HTERT RPE-1 (cell line): ENCODE measurements around the gene AFF4.
"Not testable (repeated sequence)": the region's sequence is repeated elsewhere in the genome, so short reads cannot be mapped to it uniquely, and the experiment has no call there.

Experiments used
- in situ Hi-C: fragments of 300-500 bp; cut with MboI; formaldehyde crosslinking; loops from 4 replicates; pipeline ENCODE4 v1.14.3; 2020; ENCODE audit warnings: low sequenced_read_pairs

Gene AFF4, protein sequence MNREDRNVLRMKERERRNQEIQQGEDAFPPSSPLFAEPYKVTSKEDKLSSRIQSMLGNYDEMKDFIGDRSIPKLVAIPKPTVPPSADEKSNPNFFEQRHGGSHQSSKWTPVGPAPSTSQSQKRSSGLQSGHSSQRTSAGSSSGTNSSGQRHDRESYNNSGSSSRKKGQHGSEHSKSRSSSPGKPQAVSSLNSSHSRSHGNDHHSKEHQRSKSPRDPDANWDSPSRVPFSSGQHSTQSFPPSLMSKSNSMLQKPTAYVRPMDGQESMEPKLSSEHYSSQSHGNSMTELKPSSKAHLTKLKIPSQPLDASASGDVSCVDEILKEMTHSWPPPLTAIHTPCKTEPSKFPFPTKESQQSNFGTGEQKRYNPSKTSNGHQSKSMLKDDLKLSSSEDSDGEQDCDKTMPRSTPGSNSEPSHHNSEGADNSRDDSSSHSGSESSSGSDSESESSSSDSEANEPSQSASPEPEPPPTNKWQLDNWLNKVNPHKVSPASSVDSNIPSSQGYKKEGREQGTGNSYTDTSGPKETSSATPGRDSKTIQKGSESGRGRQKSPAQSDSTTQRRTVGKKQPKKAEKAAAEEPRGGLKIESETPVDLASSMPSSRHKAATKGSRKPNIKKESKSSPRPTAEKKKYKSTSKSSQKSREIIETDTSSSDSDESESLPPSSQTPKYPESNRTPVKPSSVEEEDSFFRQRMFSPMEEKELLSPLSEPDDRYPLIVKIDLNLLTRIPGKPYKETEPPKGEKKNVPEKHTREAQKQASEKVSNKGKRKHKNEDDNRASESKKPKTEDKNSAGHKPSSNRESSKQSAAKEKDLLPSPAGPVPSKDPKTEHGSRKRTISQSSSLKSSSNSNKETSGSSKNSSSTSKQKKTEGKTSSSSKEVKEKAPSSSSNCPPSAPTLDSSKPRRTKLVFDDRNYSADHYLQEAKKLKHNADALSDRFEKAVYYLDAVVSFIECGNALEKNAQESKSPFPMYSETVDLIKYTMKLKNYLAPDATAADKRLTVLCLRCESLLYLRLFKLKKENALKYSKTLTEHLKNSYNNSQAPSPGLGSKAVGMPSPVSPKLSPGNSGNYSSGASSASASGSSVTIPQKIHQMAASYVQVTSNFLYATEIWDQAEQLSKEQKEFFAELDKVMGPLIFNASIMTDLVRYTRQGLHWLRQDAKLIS

DNA sequence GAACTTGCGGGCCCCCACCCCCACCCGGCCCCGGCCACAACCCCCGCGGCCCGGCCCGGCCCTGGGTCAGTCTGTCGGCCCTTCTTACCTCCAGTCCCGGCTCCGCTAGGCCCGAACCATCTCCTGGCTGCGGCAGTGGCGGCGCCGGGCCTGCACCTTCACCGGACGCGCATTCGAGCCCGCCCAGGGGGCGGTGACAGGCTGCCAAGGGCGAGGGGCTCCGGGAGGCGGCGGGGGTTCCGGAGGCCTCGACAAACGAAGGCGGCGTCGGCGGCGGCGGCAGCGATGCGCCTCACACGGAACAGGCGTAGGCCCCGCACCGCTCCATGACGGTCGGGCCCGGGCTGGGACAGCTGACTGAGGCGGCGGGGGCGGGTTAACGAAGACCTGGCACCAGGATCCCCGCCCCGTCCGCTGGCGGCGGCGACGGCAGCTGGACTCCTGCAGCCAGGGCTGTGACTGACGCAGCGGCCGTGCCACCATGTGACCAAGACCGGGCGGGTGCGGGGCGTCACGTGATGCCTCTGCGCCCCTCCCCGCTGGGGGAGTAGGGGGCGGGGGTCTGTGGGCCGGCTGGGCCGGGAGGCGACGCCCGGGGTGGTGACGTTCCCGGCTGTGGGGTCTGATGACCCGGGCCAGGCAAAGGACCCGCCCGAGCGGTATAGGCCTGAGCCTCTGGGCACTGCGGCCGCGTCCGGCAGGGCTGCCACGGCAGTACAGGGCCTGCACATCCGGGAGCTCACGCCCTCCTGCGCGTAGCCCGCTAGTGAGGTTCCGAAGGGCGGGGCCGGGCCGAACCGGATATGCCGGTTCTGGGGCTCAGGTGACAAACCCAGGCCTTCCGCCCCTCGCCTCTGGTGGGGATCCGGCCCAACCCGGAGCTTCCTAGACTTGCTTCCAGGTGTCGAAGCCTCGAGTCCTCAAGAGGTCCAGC, at the start of gene AFF4:
AFF4 (minus strand) TSS at position 464 of the 934 bp plus-strand sequence. CDS start 26,445 bp downstream, outside the sequence.
- in situ Hi-C loops: no loop called here

DNA sequence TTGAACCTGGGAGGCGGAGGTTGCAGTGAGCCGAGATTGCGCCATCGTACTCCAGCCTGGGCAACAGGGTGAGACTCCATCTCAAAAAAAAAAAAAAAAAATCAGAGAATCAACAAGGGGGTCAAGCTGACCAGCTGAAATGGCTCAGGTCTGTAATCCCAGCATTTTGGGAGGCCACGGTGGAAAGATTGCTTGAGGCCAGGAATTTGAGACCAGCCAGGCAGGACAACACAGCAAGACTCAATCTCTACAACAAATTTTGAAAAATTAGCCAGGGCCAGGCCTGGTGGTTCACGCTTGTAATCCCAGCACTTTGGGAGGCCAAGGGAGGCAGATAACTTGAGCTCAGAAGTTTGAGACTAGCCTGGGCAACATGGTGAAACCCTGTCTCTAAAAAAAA, 45.0 kb upstream of the AFF4 start:
- in situ Hi-C loops: not testable (repeated sequence)

DNA sequence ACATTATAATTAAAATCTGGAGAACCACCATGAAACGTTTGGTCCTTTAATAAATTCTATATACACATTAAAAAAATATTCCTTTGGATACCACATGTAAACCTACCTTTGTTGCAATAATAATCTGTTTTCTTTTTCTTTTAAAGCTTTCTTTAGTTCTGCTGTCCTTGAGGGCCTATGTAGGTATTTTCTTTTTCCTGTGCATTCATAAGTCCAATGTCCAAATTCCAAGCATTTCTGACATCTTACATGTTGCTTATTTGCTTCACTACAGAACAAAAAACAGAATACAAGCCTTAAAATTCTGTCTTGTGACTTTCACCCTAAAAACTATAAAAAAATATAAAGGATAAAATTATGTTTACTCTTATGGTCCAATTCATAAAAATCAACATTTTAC, 43.2 kb upstream of the AFF4 start:
- in situ Hi-C loops: no loop called here

DNA sequence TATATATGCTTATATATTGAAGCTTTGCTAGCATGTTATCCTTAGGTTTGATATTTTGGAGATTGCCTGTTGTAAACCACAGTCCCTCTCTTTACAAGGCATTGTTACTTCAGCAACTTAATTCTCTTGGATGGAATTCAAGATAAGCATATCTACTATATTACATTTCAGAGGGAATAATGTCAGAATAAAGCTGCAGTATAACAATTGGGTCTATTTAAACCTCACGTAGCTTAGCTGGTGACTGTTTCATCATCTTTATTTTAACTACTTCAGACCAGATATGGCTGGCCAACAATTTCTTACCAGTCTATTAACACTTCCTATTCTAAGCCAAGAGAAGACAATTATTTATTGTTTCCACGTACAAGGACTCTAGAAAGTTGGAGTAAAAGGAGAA, 35.8 kb upstream of the AFF4 start:
- in situ Hi-C loops: no loop called here

DNA sequence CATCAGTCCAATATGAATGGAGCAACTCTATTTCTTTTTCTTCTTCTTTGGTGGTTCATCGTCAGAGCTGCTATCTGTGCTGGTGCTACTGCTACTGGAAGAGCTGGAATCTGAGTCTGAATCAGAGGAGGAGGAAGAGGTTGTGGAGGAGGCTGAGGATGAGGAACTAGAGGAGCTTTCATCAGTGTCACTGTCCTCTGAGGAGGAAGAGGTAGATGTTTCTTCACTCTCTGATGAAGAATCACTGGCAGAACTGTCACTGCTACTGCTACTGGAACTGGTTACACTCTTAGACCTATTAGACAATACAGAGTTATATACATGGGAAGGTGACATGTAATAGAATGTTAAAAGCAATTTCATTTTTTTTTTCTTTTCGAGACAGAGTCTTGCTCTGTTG, 35.1 kb upstream of the AFF4 start:
- in situ Hi-C loops: no loop called here

DNA sequence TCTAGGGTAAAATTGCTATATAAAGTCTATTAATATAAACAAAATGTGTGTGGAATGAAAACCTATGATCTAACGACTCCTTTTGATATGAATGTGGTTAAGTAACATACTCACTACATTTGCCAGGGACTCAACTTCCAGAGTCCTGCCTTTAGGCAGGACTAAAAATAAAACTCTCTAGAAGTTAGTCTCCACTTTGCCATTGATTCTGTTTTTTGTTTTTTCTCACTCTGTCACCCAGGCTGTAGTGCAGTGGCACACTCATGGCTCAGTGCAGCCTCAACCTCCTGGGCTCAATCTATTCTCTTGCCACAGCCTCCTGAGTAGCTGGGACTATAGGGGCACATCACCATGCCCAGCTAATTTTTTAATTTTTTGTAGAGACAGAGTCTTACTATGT, 32.9 kb upstream of the AFF4 start:
- in situ Hi-C loops: no loop called here

DNA sequence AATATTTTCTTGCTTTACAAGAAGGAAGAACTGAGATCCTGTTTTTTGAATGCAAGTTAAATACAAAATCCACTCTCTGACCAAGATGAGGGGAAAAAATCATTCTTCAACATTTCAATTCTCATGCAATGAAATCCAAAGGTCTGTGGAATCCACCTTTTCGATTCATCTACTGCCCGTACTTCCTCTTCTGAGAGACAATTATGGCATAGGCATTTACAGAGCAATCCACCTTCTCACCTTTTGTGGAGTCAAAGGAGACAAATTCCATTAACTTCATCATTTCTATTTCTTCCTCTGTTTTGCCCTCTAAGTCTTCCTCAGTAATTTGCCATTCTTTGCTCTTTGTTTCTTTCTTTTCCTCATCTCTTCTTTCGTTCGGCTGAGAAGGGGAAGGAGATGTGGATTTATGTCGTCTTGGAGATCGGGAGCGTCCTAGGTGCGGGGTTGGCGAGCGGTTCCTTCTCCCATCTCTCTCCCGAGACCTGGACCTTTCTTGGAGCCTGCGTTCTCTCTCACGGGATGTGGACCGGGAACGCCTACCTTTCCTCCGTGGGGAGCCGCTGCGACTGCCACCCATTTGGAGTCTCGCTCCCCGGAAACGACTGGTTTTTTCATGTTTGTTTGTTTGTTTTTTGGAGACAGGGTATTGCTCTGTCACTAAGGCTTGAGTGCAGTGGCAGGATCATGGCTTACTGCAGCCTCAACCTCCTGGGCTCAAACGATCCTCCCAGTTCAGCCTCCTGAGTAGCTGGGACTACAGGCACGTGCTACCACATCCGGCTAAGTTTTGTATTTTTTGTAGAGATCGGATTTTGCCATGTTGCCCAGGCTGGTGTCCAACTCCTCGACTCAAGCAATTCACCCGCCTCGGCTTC, 24.3 kb upstream of the AFF4 start:
- in situ Hi-C loops: no loop called here

DNA sequence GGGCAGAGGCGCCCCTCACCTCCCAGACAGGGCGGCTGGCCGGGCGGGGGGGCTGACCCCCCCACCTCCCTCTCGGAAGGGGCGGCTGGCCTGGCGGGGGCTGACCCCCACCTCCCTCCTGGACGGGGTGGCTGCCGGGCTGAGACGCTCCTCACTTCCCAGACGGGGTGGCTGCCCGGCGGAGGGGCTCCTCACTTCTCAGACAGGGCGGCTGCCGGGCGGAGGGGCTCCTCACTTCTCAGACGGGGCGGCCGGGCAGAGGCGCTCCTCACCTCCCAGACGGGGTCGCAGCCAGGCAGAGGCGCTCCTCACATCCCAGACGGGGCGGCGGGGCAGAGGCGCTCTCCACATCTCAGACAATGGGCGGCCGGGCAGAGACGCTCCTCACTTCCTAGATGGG, 19.5 kb upstream of the AFF4 start:
- in situ Hi-C loops: not testable (repeated sequence)

DNA sequence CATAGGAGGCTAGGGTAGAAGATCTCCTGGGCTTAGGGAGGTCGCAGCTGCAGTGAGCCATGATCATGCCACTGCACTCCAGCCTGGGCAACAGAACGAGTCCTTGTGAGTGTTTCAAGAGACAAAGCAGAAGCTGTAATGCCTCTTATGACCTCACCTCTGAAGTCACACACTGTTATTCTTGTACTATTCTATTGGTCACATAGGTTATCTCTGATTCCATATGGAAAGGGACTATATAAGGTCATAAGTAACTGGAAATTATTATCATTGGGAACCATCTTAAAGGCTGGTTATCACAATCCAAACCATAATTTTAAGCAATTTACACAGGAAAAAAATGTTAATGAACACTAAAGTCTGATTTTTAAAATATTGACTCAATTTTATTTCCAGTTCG, 17.9 kb upstream of the AFF4 start:
- in situ Hi-C loops: no loop called here

DNA sequence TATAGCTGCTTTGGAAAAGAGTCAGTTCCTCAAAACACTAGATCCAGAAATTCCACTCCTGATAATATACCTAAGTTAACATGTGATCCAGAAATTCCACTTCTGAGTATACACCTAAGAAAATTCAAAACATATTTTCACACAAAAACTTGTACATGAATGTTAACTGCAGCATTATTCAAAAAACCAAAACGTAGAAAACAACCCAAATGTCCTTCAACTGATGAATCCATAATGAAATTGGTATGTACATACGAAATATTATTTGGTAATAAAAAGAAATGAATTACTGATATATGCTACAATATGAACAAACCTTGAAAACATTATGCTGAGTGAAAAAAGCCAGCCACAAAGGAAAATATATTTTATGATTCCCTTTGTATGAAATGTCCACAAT, 16.5 kb upstream of the AFF4 start:
- in situ Hi-C loops: no loop called here

DNA sequence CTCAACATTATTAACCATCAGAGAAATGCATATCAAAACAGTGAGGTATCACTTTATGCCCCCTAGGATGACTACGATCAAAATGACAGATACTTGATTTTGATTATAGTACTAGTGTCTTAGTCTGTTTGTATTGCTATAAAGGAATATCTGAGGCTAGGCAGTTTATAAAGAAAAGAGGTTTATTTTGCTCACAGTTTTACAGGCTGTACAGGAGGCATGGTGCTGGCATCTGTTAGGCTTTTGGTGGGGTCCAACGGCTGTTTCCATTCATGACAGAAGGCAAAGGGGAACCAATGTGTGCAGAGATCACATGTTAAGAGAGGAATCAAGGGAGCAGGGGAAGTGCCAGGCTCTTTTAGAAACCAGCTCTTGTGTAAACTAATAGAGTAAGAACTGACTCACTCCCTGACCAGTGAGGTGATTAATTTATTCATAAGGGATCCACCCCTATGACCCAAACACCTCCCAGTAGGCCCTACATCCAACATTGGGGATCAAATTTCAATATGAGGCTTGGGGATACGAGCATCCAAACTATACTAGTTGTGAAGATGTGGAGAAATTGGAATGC, 16.0 kb upstream of the AFF4 start:
- in situ Hi-C loops: no loop called here

DNA sequence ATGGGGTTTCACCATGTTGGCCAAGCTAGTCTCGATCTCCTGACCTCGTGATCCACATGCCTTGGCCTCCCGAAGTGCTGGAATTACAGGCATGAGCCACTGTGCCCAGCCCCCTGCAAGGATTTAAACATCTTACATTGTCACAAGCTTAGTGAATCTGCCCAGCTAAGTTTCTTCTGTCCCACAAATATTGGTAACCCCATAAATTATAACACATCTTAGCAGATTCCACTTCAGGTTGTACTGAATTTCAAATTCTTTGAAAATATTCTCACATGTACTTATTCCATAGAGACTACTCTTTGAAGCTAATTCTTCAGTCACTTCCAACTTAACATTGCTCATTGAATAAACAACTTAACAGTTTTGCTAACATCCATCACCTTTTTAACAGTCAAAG, 13.4 kb upstream of the AFF4 start:
- in situ Hi-C loops: no loop called here

DNA sequence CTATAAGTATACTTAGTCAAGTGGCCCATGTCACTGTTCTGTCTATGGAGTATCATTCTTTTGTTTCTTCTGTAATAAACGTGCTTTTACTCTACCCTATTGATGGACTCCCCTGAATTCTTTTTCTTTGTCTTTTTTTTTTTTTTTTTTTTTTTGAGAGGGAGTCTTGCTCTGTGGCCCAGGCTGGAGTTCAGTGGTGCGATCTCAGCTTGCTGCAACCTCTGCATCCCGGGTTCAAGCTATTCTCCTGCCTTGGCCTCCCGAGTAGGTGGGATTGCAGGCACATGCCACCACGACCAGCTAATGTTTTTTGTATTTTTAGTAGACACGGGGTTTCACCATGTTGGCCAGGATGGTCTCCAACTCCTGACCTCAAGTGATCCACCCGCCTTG, 9.0 kb upstream of the AFF4 start:
- in situ Hi-C loops: not testable (repeated sequence)

DNA sequence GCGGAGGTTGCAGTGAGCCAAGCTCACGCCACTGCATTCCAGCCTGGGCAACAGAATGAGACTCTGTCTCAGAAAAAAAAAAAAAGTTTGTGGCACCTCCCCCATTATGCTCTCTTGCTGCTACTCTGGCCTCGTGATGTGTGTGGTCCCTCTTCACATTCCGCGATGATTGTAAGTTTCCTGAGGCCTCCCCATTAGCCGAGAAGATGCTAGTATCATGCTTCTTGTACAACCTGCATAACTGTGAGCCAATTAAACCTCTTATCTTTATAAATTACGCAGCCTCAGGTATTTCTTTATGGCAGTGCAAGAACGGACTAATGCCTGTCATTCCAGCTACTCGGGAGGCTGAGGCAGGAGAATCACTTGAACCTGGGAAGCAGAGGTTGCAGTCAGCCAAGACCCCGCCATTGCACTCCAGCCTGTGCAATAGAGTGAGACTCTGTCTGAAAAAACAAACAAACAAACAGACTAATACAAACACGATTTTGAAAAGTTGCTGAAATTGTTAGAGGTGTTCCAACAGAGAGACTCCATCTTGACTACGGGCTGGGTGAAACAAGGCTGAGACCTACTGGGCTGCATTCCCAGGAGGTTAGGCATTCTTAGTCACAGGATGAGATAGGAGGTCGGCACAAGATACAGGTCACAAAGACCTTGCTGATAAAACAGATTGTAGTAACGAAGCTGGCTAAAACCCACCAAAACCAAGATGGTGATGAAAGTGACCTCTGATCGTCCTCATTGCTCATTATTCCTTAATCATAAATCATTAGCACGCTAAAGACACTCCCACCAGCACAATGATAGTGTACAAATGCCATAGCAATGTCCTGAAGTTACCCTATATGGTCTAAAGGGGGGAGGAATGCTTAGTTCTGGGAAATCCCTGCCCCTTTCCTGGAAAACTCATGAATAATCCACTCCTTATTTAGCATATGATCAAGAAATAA, 8.3 kb upstream of the AFF4 start:
- in situ Hi-C loops: no loop called here

DNA sequence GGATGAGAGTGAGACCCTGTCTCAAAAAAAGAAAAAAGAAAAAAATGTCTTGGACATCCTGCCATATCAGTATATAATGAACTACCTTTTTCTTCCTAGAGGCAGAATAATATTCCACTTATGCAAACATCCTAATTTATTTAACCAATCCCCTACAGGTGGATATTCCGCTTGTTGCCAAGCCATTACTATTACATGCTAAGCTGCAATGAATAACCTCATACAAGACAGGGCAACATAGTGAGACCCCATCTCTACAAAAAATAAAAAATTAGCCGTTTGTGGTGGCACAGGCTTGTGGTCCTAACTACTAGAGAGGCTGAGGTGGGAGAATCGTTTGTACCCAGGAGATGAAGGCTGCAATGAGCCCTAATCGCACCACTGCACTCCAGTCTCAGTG, 1.7 kb upstream of the AFF4 start:
- in situ Hi-C loops: no loop called here

DNA sequence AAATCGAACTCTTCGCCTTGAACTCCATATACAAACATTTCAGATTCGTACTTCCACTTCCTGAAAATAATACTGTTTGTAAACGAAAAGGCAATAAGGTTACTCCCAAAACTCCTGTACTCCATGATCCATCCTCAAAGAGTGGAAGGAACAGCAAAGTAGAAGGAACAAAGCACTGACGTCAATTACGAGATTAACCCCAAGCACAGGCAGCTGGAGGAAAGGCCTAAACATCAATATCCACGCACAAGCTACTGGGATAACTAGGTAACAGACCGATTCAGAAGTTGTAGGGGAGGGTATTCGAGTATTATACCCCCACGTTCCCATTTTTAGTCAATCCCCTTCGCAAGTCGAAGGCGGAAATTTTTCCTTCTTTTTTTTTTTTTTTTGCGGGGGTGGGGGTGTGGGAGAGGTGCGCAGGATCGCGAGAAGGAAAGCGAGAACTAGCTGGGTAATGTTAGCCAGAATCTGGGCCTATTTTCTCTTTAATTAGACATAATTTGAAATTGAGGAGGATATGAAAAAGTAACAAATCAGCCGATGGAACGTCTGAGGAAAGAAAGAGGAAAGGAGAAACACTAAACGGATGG, 909 bp downstream of the AFF4 start:
- in situ Hi-C loops: no loop called here

DNA sequence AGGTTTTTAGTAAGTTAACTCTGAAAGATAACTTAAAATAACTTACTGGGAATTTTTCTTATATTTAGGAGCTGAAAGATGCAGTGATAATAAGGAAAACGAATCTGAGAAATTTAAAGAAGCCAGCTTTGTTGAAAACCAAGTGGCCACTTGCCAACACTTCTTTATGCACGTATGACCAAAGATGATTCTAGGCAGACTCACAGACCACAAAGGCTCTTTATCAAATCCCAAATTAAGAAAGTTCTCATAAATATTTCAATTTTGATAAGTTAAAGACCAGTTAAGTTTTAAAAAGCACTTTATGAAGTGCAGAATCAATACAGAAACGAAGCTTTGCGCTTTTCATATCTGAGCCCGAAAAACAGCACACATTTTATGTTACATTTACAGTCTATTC, 1.5 kb downstream of the AFF4 start:
- in situ Hi-C loops: no loop called here
